Central memory CD4-positive, alpha-beta T cell (primary cell): Measurements from ENCODE around the gene PPP2R2C.

Experiments used
- DNase-seq: peaks from one replicate; pipeline ENCODE4 v3.0.0; 2022

The PPP2R2C gene

DNA sequence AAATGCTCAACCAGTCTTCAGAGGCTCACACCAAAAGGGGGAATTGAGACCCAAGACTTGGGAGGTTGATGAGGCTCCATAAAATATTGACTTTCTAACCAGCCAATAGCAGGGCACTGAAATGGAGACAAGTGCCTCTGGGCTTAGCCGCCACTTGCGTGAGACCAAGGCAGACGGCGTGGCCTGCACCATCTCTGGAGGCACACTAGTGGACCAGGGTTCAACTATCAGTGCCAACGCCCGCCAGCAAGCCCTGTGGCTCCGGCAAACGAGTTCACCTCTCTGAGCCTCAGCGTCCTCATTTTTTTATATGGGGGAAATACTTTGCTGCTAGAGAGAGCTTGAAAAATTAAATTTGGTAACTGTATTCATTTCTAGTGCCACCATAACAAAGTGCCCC lies 50.3 kb downstream of the PPP2R2C start:
- no peak for DNase-seq

DNA sequence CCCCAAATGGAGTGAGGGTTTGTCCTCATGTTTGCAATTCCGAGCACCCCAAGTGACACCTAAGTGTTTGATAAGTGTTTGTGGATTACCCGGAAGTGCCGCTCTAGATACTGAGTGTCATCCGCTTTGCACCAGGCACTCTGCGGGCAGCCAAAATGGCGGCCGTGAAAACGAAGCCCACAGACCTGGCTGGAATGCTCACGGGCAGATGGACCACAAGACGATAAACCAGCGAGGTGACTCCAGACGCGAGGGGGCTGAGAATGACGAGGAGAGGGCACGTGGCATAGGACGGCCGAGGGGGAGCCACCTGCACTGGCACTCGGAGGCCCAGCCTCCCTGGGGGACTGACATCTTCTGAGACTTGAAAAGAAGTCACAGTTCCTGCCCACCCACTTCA lies 51.0 kb downstream of the PPP2R2C start:
- DNase-seq = no peak

- DNase-seq = no peak
Measured at GRCh38 chr4:6420972-6421371, 51.4 kb downstream of the PPP2R2C start.

- DNase-seq = no peak
Measured at GRCh38 chr4:6420036-6420435, 52.4 kb downstream of the PPP2R2C start.

- DNase-seq = no peak
Measured at GRCh38 chr4:6419452-6420028, 52.9 kb downstream of the PPP2R2C start.

DNA sequence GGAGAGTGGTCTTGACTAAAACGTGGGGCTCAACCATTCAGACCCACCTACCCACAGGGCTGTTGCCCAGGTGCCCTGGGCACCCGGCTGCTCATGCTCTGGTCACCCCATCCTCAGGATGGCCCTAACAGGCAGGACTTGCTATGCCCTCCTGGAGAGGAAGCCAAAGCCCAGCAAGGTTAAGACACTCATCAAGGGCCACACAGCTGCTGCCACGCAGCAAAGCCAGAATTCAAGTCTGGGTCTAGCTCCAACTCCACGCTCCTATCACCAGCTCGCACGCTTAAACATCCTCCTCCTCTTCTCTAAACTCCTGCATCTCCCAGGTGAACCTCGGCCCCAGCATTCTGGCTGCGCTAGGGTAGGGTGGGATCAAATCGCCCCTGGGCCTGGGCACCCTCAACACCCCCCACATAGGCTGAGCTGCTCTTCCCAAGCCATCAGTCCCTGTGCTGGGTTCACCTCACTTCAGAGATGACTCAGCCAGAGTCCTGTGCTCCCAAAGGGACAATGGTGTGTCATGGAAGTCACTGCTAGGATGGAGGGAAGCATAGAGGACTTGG lies 54.1 kb downstream of the PPP2R2C start:
- no peak for DNase-seq

DNA sequence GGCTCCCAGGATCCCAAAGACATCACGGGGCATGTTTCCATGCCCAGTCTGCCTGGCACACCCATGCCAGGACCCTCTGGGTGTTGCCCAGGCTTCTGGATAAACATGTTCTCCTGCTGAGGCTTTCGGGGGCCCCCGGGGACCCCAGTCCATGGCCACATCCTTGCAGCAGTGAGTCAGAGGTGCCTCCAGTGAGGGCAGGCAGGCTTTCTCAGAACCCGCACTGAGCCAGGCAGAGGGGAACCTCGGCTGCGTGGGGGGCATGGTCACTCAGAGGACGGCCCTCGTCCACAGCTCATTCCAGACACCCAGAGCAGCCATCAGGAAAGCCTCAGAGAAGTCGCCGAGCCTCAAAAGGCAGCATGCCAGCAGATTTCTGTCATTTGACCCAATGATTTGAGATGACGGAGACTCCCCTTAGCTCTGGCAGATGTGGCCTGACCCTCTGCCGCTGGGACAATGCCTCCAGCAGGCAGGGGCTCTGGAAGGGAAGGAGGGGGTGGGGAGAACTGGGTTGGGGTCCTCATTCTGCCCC lies 54.8 kb downstream of the PPP2R2C start:
- no peak for DNase-seq

DNA sequence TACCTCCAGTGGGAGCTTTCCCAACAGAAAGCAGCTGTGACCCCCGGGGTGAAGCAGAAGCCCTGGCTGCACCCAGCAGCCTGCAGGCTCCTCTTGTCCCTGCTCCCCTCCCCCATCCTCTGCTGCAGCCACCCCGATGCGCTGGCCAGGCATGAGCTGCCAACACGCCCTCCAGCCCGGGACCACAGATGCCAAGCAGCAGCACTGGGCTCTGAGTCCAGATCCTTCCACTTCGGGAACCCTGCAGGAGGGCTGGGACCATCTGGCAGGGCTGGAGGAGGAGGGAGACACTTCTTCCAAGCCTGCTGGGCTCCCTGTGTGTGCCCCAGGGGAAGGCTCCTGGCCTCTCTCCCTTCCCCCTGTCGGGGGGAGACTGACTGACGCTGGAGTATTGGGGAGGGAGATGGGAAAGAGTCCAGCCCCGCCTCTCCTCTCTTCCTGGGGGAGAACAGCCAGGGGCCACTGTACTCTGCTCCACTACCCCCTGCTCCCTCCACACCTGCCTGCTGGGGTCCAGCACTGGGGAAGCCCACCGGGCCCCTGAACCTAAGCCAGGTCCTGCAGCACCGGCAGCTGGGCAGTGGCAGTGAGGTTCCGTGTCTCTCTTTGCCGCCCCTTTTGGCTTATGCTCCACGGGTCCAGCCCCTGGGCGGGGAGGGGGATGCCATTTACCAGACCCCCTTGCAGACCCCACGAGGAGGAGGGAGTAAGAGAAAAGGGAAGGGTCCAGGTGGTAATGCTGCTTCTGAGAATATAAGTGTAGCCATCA lies 55.7 kb downstream of the PPP2R2C start:
- no peak for DNase-seq

- DNase-seq = no peak
Measured at GRCh38 chr4:6415031-6415705, 57.2 kb downstream of the PPP2R2C start.

DNA sequence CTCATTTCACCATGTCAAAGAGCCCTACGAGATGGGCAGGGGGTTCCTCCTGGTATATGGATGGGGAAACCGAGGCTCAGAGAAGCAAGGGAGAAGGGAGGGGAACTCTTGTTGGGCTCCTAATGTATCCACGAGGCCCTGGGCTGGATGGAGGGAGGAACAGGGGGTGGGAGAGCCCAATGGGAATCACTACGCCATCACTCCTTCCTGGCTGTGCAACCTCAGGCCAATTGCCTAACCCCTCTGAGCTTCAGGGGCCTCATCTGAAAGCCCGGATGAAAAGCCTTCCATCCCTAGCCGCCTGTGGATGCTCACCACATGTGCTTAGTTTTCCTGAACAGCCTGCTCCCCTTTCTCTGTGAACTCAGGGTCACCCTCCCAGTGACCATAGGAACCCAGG lies 57.8 kb downstream of the PPP2R2C start:
- no peak for DNase-seq

- DNase-seq = no peak
Measured at GRCh38 chr4:6410664-6411063, 61.8 kb downstream of the PPP2R2C start.

DNA sequence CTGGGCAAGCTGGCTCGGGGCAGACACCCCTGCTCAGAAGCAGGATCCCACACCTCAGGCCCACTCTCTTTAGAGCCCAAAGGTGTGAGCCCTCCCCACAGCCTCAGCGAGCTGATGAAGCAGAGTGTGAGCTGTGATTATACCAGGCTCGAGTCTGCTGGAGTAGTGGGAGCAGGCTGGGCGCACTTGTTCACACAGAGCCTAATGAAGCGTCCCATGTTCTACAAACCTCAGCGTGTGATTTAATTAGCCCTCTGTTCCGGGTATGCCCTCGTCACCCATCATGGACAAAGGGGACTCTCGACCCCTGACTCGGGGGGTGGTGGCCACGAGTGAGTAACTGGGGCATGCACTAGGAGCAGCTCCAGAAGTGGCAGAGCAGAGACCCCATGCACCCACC lies 62.3 kb downstream of the PPP2R2C start:
- DNase-seq = no peak

DNA sequence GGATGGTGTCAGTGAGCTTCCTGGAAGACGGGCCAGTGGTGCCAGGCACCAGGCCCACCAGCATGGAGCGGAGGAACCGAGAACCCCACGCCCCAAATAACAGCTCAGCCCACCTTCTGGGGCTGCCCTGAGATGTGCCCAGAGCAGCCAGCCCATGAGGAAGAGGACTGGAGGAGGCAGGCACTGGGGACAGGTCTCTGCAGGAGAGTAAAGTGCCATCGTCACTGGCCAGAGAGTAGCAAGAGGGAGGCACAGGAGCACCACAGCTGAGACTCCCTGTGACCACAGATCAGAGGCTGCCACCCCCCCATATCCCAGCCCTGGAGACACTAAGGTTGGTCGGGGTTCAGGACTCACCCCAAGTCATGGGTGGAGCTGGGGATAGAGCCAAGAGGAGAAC lies 63.0 kb downstream of the PPP2R2C start:
- DNase-seq = no peak

GRCh38 chr4:6408263-6408662 lies 64.2 kb downstream of the PPP2R2C start:
- DNase-seq = no peak

DNA sequence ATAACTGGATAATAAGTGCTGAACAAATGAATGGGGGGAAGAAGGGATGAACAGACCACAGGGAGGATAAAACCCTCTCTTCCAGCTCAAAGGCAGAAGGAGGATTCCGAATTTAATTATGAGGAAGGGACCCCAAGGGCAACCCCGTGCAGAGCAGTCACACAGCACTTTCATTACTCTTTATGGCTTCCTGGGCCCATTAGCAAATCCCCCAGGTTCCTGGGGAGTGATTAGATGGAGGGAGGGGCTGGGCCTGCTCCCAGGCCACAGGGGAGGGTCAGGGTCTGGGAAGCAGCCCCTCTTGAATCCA lies 67.1 kb downstream of the PPP2R2C start:
- no peak for DNase-seq

DNA sequence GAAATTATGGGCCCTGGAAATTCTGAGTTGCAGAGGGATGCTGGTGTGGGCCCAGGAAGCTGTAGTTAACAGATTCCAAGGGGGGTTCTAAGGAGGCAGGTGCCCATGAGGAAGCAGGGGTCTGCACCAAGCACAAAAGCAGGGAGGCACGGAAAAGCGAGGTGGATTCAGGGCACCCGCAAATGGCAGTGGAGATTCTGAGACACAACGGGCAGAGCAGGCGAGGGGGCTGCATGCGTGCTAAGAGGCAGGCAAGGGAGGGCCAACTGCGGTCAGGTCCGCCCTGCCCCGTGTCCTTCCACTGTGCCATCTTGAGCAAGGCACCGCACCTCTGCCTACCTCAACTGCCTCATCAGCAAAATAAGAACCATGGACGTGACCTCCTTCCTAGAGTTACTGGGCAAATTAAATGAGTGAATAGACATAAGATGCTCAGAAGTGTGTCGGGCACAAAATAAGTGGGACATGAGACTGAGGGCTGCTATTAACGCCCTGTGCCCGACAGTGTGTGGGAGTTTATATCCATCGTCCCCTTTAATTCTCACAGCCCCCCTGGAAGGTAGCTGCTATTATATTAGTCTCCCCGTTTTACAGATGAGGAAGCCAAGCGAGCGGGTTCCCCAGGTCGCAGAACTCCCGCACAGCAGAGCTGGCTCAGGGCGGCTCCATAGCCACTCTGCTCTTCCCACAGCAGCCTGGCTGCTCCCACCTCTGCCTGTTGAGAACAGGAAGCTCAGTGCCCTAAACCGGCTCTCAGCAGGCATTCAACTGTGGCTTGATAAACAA lies 67.6 kb downstream of the PPP2R2C start:
- DNase-seq = no peak

- DNase-seq = no peak
Measured at GRCh38 chr4:6403400-6403685, 69.1 kb downstream of the PPP2R2C start.

GRCh38 chr4:6402566-6403399 lies 69.6 kb downstream of the PPP2R2C start:
- no peak for DNase-seq

- DNase-seq = no peak
Measured at GRCh38 chr4:6401797-6402196, 70.6 kb downstream of the PPP2R2C start.

- no peak for DNase-seq
Measured at GRCh38 chr4:6396696-6397236, 75.6 kb downstream of the PPP2R2C start.

- DNase-seq = no peak
Measured at GRCh38 chr4:6395466-6396228, 76.8 kb downstream of the PPP2R2C start.
